Kidney epithelial cell (primary cell): ENCODE results near the gene NCKIPSD. TPM values are rescaled to one million over a fixed set of nuclear protein-coding genes. Genes with fewer than 3 reads are reported as not detected.

Source experiments
- DNase-seq: peaks from one replicate; pipeline ENCODE4 v3.0.0-alpha.2; 2010; ENCODE audit warnings: low read depth
- H3K27me3 ChIP-seq: 2 replicates; pipeline ENCODE4 v1.6.0; 2011; ENCODE audit warnings: low read length; ENCODE audit not compliant: control insufficient read depth, insufficient read depth
- H3K36me3 ChIP-seq: 2 replicates; pipeline ENCODE4 v1.5.1; 2011; ENCODE audit warnings: low read length; ENCODE audit not compliant: control insufficient read depth, insufficient read depth
- H3K4me3 ChIP-seq: 2 replicates; pipeline ENCODE4 v1.5.1; 2011; ENCODE audit warnings: low read depth, mild to moderate bottlenecking, control low read depth, low read length
- total RNA-seq: library from RNA; depleted of rRNA; stranded (reverse); fragments of >200 nt; gene quantifications from 2 replicates; pipeline ENCODE4 v1.2.3, GENCODE V29; 2015
- TF ChIP-seq, protein P1 (sequence below): IDR thresholded peaks from 2 replicates; pipeline ENCODE4 v1.5.1; 2011; ENCODE audit warnings: mild to moderate bottlenecking, moderate library complexity, low read length, control low read depth, inconsistent platforms; ENCODE audit not compliant: insufficient read depth, poor library complexity, severe bottlenecking

Gene NCKIPSD
- total RNA-seq, 1 donor from 2014 or later: 15.3 TPM

DNA sequence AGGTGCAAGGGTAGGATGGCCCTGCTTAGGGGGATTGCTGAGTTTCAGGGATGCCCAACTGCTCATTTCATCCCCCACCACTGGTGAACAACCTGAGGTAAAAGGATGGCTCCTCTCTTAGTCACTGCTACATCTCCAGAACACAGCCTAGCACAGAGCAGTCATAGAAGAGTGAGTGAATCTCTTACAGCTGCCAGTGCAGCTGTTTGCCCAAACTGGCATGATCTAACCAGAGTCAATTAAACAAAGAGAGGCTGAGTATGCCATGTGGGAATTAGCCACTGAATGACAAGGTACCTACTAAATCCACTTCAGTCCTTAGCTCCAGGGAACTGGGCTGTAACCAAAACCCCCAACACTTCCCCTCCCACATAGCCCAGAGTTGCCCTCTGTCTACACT lies 6.8 kb upstream of the NCKIPSD start:
- H3K27me3 ChIP-seq: no peaks in the 10 kb centered on the region
- DNase-seq: no peak
- peaks cover 20% of the 10 kb centered on the region for H3K36me3 ChIP-seq
- no peak overlapping the region for H3K4me3 ChIP-seq
- TF ChIP-seq, protein P1, sequence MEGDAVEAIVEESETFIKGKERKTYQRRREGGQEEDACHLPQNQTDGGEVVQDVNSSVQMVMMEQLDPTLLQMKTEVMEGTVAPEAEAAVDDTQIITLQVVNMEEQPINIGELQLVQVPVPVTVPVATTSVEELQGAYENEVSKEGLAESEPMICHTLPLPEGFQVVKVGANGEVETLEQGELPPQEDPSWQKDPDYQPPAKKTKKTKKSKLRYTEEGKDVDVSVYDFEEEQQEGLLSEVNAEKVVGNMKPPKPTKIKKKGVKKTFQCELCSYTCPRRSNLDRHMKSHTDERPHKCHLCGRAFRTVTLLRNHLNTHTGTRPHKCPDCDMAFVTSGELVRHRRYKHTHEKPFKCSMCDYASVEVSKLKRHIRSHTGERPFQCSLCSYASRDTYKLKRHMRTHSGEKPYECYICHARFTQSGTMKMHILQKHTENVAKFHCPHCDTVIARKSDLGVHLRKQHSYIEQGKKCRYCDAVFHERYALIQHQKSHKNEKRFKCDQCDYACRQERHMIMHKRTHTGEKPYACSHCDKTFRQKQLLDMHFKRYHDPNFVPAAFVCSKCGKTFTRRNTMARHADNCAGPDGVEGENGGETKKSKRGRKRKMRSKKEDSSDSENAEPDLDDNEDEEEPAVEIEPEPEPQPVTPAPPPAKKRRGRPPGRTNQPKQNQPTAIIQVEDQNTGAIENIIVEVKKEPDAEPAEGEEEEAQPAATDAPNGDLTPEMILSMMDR: no peak

GRCh38 chr3:48690846-48691458 lies 5.2 kb upstream of the NCKIPSD start:
- Histone ChIP-seq H3K36me3 (peaks cover 20% of the 10 kb centered on the region), H3K27me3 (no peaks in the 10 kb centered on the region), H3K4me3 (no peak overlapping the region)
- TF ChIP-seq, protein P1: no peak
- DNase-seq: no peak

- TF ChIP-seq, protein P1: no peak
- no peak for DNase-seq
- Histone ChIP-seq H3K4me3 (no peak overlapping the region), H3K36me3 (peaks cover 14% of the 10 kb centered on the region), H3K27me3 (no peaks in the 10 kb centered on the region)
These were observed 3.7 kb upstream of the NCKIPSD start for GRCh38 chr3:48689384-48689783.

GRCh38 chr3:48688737-48689075 lies 3.0 kb upstream of the NCKIPSD start:
- H3K4me3 ChIP-seq: no peak overlapping the region
- DNase-seq: no peak
- H3K27me3 ChIP-seq: no peaks in the 10 kb centered on the region
- H3K36me3 ChIP-seq: peaks cover 14% of the 10 kb centered on the region
- TF ChIP-seq, protein P1: no peak

DNA sequence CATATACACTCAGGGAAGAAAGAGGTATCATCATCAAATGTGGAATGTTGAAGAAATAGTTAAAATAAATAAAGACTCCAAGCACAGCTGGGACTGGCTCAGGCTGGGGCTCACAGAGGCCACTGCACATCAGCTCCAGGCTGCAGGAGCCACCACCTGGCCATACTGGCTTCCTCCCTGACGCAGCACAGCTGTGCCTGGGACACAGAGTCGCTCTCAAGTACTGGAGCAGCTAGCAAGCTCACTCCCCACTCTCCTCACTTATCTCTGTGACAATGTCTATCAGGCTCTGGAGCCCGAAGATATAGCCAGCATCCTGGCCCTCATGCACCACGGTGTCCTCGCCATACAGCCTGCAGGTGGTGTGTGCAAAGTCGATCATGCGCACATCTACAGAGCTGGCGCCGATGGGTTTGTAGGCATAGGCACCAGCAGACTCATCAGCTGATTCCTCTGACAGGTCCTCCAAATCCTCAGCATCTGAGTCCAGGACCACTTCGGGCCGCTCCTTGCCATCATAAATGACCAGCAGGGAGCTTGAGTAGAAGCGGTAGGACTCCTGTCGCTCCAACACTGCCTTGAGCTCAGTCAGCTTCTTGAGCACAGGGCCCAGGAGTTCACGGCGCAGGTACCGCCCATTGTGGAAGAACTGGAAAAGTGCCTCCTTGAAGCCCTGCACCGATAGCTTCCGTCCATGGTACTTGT lies 2.5 kb upstream of the NCKIPSD start:
- H3K36me3 ChIP-seq: peaks cover 12% of the 10 kb centered on the region
- no peak for DNase-seq
- TF ChIP-seq, protein P1: no peak
- H3K27me3 ChIP-seq: no peaks in the 10 kb centered on the region
- H3K4me3 ChIP-seq: no peak overlapping the region
